Heart right ventricle (tissue), 16 donors: Measurements from ENCODE around the gene FOXO3. TPM values are rescaled to one million over a fixed set of nuclear protein-coding genes. Genes with fewer than 3 reads are reported as not detected.
A peak's percentile ranks its signal among the peaks of the same experiment; 100 is the strongest.
"Not testable (repeated sequence)": the region's sequence is repeated elsewhere in the genome, so short reads cannot be mapped to it uniquely, and the experiment has no call there.

Source experiments
- ATAC-seq, 8 donors: fragments of 200-7000 bp; cut with Tn5 transposase; one replicate each; pipeline ENCODE4 v1.9.1; 2020; ENCODE audit warnings: mild to moderate bottlenecking in 8 of 8, moderate library complexity in 8 of 8, moderate number of reproducible peaks in 1 of 8
- DNase-seq, 2 donors: peaks; one replicate each; pipeline ENCODE4 v3.0.0-alpha.2; 2020
- H3K27ac ChIP-seq, 10 donors: fragments of 200-600 bp; sonication (generic) in 2 of 10; one replicate each; pipeline versions ENCODE4 v1.5.0 to v1.8.0; 2020 to 2022; ENCODE audit warnings: mild to moderate bottlenecking in 3 of 10
- H3K27me3 ChIP-seq, 7 donors: fragments of 200-600 bp; one replicate each; pipeline ENCODE4 v1.8.0; 2021 to 2022; ENCODE audit warnings: mild to moderate bottlenecking in 2 of 7
- H3K36me3 ChIP-seq, 9 donors: fragments of 200-600 bp; sonication (generic) in 1 of 9; one replicate each; pipeline versions ENCODE4 v1.5.0 to v1.8.0; 2020 to 2022; ENCODE audit warnings: mild to moderate bottlenecking in 2 of 9
- H3K4me1 ChIP-seq, 9 donors: fragments of 200-600 bp; sonication (generic) in 1 of 9; one replicate each; pipeline versions ENCODE4 v1.5.0 to v1.8.0; 2020 to 2022; ENCODE audit warnings: mild to moderate bottlenecking in 4 of 9
- H3K4me3 ChIP-seq, 10 donors: fragments of 200-600 bp; sonication (generic) in 2 of 10; one replicate each; pipeline versions ENCODE4 v1.5.0 to v1.8.0; 2020 to 2022; ENCODE audit warnings: mild to moderate bottlenecking in 7 of 10, moderate library complexity in 2 of 10
- H3K9me3 ChIP-seq, 11 donors: fragments of 200-600 bp in 10 of 11; sonication (generic) in 2 of 11; one replicate each; pipeline versions ENCODE4 v1.5.0 to v1.8.0; 2013 to 2022; ENCODE audit warnings: mild to moderate bottlenecking in 2 of 11, control low read depth in 1 of 11, moderate library complexity in 1 of 11
- WGBS, 2 donors: extraction: QIAGEN DNeasy Blood & Tissue Kit; methylation state at CpG; one replicate each; pipeline ENCODE4 v1.1.7; 2013; ENCODE audit warnings: inconsistent platforms in 1 of 2; 5-methylcytosine and 5-hydroxymethylcytosine counted together
- intact Hi-C, 10 donors: fragments of 100-400 bp; cut with DNase I; formaldehyde crosslinking; loops; one replicate each; pipeline versions ENCODE4 v1.11.1 to v1.14.2; 2022
- polyA plus RNA-seq, 2 donors: library from polyadenylated mRNA; stranded (reverse); fragments of 200-250 nt; gene quantifications; one replicate each; pipeline ENCODE4 v1.2.3, GENCODE V29; 2013
- total RNA-seq, 10 donors: library from RNA; stranded (reverse); fragmentation: NEBNext Ultra II Directional in 3 of 10; extraction: Animal tissue kit (Norgen Biotek cat#: 25700) in 3 of 10; gene quantifications; one replicate each; pipeline versions ENCODE4 v1.2.1 to v1.2.4, GENCODE V29; 2021 to 2023
- TF ChIP-seq, protein P1 (sequence below), 9 donors: fragments of 200-600 bp; sonication (generic) in 2 of 9; IDR thresholded peaks; one replicate each; pipeline versions ENCODE4 v1.5.0 to v1.8.0; 2021 to 2022; ENCODE audit warnings: antibody characterized with exemption in 9 of 9, mild to moderate bottlenecking in 5 of 9, moderate library complexity in 1 of 9
- donor health status: Arrhythmogenic right ventricular cardiomyopathy.
- donor health status: ischemic (EF 13 %, LVEDD 7.1; RV severe dilation, severe dysfunction).
- donor health status: healthy with polysubstance abuse.
- donor health status: DM: no; HTN: yes; CAD: no.
- donor health status: DM: no; HTN: no; CAD: no.
- donor health status: ischemic (EF 25% LVEDD 6.9; RV normal size, moderate dysfunction).
- donor health status: ischemic (EF 25% LVEDD 5.7; RV mildly dilated, moderate dysfunction).
- donor health status: healthy.
- donor health status: DM: yes; HTN: yes; CAD: no.
- donor health status: Ischemic cardiomyopathy.
- donor health status: ischemic (EF 35%, LVEDD 5.7; RV mildly dilated, moderate dysfunction).
- donor health status: nonischemic (EF 11% LVEDD 7.7; RV severe dilation, severe dysfunction).
- donor health status: DM: yes; HTN: yes; CAD: no.
- donor health status: PGD.
- donor health status: ischemic (EF 29% LVEDD 5.4; RV normal size, mild dysfunction).
- donor health status: nonischemic (EF 23%, LVEDD 6.1; RV moderate dilation, normal function).

FOXO3 gene
- total and polyA plus RNA-seq, 12 donors: 16.8 to 52.6 (median 37.0) TPM

DNA sequence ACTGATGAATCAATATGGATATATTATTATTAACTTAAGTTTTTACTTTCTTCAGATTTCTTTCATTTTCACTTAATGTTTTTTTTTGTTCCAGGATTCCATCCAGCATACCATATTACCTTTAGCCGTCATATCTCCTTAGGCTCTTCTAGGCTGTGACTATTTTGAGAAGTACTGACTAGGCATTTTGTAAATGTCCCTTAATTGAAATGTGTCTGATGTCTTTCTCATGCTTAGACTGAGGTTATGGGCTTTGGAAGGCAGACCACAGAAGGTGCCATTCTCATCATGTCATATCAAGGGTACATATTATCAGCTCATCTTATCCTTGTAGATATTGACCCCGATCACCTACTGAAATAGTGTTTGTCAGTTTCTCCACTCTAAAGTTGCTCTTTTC is 101.3 kb downstream of the FOXO3 start:
- H3K9me3 ChIP-seq: no peaks in the 10 kb centered on the region
- peaks cover 12 to 80% (median 43%) of the 10 kb centered on the region in 9 donors for H3K4me1 ChIP-seq
- H3K36me3 ChIP-seq: peaks cover 0 to 34% (median 4%) of the 10 kb centered on the region in 9 donors
- 55 to 66% methylated on average over 2 of the region's 2 CpGs for WGBS, 2 donors
- TF ChIP-seq, protein P1, sequence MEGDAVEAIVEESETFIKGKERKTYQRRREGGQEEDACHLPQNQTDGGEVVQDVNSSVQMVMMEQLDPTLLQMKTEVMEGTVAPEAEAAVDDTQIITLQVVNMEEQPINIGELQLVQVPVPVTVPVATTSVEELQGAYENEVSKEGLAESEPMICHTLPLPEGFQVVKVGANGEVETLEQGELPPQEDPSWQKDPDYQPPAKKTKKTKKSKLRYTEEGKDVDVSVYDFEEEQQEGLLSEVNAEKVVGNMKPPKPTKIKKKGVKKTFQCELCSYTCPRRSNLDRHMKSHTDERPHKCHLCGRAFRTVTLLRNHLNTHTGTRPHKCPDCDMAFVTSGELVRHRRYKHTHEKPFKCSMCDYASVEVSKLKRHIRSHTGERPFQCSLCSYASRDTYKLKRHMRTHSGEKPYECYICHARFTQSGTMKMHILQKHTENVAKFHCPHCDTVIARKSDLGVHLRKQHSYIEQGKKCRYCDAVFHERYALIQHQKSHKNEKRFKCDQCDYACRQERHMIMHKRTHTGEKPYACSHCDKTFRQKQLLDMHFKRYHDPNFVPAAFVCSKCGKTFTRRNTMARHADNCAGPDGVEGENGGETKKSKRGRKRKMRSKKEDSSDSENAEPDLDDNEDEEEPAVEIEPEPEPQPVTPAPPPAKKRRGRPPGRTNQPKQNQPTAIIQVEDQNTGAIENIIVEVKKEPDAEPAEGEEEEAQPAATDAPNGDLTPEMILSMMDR (IDR thresholded peaks at IDR 0.05): no peak
- intact Hi-C loops: no loop called here
- no peaks in the 10 kb centered on the region for H3K27me3 ChIP-seq
- peak overlapping the region in 8 of 10 donors; percentile 2 to 61 (median 29) for H3K27ac ChIP-seq
- ATAC-seq (peak in 4 of 8 donors; percentile 26 to 69 (median 44)), DNase-seq (no peak)
- no peak overlapping the region for H3K4me3 ChIP-seq

DNA sequence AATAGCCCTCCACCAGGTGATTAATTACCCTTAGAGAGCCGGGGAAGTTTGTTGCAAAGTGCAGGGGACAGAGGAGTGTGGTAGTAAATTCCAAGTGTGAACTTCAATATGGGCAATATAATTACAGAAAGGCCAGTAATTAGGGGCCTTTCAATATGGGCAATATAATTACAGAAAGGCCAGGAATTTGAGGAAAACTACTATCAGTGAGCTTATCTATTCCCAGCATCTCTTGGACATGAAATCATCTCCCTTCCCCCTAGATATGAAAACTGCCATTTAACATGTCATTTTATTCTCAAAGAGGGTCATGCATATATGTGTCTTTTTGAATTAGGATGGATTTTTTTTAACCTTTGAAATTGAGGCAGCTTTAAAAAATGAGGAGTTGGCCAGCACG is 102.0 kb downstream of the FOXO3 start:
- no peaks in the 10 kb centered on the region for H3K27me3 ChIP-seq
- no peaks in the 10 kb centered on the region for H3K9me3 ChIP-seq
- WGBS, 2 donors: 88 to 89% methylated on average over 2 of the region's 2 CpGs
- peaks cover 0 to 35% (median 4%) of the 10 kb centered on the region in 9 donors for H3K36me3 ChIP-seq
- TF ChIP-seq, protein P1 (IDR thresholded peaks at IDR 0.05): no peak
- no peak for DNase-seq
- H3K27ac ChIP-seq: peak overlapping the region in 5 of 10 donors; percentile 2 to 61 (median 40)
- no peak for ATAC-seq
- peaks cover 9 to 80% (median 45%) of the 10 kb centered on the region in 9 donors for H3K4me1 ChIP-seq
- intact Hi-C loops: no loop called here
- no peak overlapping the region for H3K4me3 ChIP-seq

DNA sequence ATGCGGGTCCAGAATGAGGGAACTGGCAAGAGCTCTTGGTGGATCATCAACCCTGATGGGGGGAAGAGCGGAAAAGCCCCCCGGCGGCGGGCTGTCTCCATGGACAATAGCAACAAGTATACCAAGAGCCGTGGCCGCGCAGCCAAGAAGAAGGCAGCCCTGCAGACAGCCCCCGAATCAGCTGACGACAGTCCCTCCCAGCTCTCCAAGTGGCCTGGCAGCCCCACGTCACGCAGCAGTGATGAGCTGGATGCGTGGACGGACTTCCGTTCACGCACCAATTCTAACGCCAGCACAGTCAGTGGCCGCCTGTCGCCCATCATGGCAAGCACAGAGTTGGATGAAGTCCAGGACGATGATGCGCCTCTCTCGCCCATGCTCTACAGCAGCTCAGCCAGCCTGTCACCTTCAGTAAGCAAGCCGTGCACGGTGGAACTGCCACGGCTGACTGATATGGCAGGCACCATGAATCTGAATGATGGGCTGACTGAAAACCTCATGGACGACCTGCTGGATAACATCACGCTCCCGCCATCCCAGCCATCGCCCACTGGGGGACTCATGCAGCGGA is 102.9 kb downstream of the FOXO3 start:
- peak in 2 of 8 donors; percentile 16 to 29 for ATAC-seq
- DNase-seq, H3K27ac ChIP-seq, H3K27me3 ChIP-seq, H3K9me3 ChIP-seq, H3K4me3 ChIP-seq, intact Hi-C loops: not testable (repeated sequence)
- 94 to 97% methylated on average over 25 to 29 of the region's 30 CpGs for WGBS, 2 donors
- Histone ChIP-seq H3K36me3 (peaks cover 0 to 42% (median 4%) of the 10 kb centered on the region in 9 donors), H3K4me1 (peaks cover 9 to 80% (median 48%) of the 10 kb centered on the region in 9 donors)

DNA sequence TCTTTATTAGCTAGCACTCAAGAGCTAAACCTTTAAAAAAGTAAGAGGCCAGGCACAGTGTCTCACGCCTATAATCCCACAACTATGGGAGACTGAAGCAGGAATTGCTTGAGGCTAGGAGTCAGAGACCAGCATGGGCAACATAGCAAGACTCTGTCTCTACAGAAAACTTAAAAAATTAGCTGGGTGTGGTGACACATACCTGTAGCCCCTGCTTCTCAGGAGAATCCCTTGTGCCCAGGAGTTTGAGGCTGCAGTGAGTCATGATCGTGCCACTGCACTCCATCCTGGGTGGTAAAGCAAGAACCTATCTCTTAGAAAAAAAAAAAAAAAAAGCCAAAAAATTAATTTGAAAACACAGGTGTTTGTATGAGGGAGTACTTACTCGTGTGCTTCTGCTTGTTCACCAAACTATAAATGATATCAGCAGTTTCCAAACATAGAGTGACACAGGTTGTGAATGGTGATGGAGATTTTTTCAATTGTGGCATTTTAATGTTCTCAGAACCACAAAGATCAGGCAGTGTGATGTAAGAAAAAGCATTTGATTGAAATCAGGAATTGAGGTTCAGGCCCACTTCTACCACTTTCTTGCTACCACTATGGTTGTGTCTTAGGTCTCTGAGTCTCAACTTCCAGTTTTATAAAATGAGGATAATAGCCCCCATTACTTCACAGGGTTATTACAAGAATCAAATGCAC is 104.9 kb downstream of the FOXO3 start:
- WGBS, 2 donors: 77 to 84% methylated on average over 3 of the region's 3 CpGs
- no peak for ATAC-seq
- intact Hi-C loops: no loop called here
- no peak overlapping the region for H3K27ac ChIP-seq
- peaks cover 15 to 80% (median 51%) of the 10 kb centered on the region in 9 donors for H3K4me1 ChIP-seq
- no peak overlapping the region for H3K4me3 ChIP-seq
- no peaks in the 10 kb centered on the region for H3K27me3 ChIP-seq
- no peaks in the 10 kb centered on the region for H3K9me3 ChIP-seq
- no peak for DNase-seq
- peaks cover 0 to 45% (median 4%) of the 10 kb centered on the region in 9 donors for H3K36me3 ChIP-seq
- TF ChIP-seq, protein P1 (IDR thresholded peaks at IDR 0.05): no peak
